GM21381 (cell line): ENCODE results near the gene CTAG1B.
"Not testable (repeated sequence)": the region's sequence is repeated elsewhere in the genome, so short reads cannot be mapped to it uniquely, and the experiment has no call there.

Source experiments
- ATAC-seq: cut with Tn5 transposase; IDR thresholded peaks from one replicate; pipeline ENCODE4 v1.9.1; 2021; ENCODE audit warnings: mild to moderate bottlenecking, moderate library complexity; ENCODE audit not compliant: unreplicated experiment

The CTAG1B gene

GRCh38 chrX:154628960-154629359, 9.9 kb upstream of the CTAG1B start:
- ATAC-seq, result not testable (repeated sequence)

GRCh38 chrX:154620767-154621414, 1.8 kb upstream of the CTAG1B start:
- ATAC-seq, result not testable (repeated sequence)

GRCh38 chrX:154613586-154613985, 5.5 kb downstream of the CTAG1B start:
- ATAC-seq, result not testable (repeated sequence)

- not testable (repeated sequence) for ATAC-seq
These were observed 7.9 kb downstream of the CTAG1B start for GRCh38 chrX:154611146-154611545.

DNA sequence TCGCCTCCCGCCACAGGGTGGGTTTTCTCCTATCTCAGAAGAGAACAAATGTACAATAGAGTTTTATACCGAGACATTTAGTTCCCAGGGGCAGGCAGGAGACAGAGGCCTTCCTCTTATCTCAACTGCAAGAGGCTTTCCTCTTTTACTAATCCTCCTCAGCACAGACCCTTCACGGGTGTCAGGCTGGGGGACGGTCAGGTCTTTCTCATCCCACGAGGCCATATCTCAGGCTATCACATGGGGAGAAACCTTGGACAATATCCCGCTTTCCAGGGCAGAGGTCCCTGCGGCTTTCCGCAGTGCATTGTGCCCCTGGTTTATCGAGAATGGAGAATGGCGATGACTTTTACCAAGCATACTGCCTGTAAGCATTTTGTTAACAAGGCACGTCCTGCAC, 10.3 kb downstream of the CTAG1B start:
- not testable (repeated sequence) for ATAC-seq

GRCh38 chrX:154607976-154608375, 11.1 kb downstream of the CTAG1B start:
- not testable (repeated sequence) for ATAC-seq

DNA sequence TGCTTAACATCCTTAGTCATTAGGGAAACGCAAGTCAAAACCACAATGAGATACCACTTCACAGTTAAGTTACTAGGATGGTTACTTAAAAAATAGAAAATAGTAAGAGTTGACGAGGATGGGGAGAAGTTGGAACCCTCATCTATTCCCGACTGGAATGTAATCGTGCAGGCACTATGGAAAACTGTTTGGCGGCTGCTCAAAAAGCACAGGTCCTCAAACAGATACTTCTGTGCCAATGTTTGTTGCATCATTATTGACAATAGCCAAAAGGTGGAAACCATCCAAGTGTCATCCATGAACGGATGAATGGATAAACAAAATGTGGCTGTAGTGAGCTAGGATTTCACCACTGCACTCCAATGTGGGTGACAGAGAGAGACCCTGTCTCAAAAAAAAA, 11.7 kb downstream of the CTAG1B start:
- no peak for ATAC-seq

DNA sequence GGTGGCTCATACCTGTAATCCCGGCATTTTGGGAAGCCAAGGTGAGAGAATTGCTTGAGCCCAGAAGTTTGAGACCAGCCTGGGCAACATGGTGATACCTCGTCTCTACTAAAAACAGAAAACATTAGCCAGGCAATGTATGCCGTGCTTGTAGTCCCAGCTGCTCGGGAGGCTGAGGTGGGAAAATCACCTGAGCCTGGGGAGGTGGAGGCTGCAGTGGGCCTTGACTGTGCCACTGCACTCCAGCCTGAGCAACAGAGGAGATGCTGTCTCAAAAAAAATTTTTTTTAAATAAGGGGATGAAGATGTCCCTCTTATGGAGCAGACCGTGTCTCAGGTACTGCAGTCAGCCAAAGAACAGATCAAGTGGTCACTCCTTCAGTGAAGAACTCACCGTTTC, 13.5 kb downstream of the CTAG1B start:
- no peak for ATAC-seq

DNA sequence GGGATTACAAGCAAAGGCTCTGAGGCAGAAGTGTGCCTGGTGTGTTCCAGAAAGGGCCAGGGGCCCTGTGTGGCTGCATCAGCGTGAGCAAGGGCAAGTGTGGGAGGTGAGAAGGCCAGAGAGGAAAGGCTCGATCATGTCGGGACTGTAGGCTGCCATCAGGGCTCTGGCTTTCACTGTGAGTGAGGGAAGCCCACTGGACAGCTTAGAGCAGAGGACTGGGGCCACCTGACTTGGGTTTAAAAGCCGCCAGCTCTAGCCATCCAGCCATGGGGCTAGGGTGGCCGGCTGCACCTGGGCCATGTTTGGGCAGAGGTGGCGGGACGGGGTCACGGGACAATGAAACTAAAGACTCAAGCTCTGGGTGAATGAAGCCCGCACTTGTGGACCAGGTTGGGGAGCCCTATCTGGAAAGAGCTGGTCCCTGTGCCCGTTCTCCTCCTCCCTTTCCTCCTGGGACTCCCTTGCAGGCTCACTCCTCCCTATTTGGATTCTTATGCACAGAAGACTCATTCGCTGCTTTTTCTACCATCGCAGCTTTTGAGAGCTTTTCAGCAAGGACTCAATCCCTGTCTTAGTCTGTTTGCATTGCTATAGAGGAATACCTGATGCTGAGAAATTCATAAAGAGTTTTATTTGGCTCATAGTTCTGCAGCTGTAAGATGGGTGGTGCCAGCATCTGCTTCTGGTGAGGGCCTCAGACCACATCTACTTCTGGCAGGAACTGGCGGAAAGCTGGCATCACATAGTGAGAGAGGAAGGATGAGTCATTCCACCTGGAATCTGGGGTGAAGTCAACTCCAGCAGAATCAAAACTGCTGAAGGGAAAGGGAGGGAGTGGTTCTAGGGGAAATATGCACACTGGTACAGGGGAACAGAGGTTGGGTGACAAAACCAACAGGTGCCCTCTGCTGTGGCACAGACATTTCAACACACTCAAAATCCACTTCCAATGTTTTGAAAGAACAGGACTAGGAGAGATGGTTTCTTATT, 15.3 kb downstream of the CTAG1B start:
- no peak for ATAC-seq

DNA sequence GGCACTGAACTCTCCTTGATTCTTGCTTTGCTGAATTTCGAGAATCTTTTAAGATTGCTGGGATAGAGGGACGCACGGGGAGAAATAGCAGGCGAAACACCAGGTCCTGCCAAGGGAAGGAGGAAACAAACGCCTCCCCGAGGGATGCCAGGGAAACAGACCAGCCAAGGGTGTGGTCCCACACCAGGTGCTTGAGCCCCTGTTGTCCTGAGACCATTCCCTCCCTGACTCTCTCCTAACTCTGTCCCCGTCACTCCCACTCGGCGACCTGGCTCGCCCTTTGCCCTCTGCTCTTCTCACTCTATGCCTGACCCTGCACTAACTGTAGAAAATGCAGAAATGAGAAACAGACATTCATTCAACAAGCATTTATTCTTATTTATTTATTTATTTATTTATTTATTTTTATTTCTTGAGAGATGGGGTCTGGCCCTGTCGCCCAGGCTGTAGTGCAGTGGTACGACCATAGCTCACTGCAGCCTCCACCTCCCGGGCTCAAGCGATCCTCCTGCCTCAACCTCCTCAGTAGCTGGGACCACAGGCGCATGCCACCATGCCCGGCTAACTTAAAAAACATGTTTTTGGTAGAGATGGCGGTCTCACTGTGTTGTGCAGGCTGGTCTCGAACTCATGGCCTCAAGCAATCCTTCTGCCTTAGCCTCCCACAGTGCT, 16.2 kb downstream of the CTAG1B start:
- no peak for ATAC-seq

- no peak for ATAC-seq
These were observed 16.9 kb downstream of the CTAG1B start for GRCh38 chrX:154602226-154602625.

DNA sequence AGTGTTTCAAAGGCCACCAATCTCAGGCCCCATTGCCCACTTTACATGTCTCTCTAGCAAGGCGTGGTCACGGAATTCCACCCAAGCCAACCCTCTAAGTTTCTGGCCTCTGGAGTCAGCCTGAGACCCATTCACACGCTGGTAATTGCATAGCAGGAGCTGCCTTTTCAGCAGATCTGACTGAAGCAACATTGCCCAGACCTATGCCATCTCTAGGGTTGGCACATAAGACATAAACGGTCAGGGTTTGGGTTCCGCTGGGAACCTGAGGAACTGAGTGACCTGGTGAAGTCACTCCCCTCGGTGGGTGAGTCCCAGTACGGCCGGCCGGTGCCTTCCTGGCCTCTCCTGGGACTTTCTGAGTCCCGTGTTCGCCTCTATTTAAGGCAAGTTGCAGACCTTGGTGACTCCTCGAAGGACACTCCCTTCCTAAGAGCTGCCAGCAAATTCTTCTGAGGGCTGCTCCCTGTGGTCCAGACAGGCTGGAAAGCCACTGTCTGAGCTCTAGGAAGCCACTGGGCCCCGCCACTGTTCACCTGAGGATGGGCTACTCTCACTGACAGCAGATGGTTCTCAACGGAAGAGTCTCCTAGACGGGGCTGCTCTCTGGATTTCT, 18.2 kb downstream of the CTAG1B start:
- ATAC-seq, result no peak

DNA sequence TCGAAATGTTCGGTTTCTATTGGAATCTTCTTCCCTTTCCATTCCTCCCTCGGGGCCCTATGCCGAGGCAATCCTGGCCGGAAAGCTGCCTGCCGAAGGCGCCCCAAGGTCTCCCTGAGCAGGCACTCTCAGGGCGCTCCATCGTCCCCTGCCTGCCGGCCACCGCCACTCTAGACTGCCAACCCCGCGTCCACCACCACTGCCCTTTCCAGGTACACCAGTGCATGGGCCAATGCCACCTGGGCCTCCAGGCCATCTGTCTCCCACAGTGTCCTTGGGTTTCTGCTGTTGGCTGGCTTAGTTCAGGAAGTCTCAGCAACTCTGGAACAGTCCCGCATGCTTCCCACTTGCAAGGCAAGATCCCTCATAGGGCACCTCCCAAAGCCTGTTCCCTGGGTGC, 19.6 kb downstream of the CTAG1B start:
- no peak for ATAC-seq

- no peak for ATAC-seq
These were observed 20.4 kb downstream of the CTAG1B start for GRCh38 chrX:154598656-154599055.

GRCh38 chrX:154597221-154597620, 21.9 kb downstream of the CTAG1B start:
- no peak for ATAC-seq

DNA sequence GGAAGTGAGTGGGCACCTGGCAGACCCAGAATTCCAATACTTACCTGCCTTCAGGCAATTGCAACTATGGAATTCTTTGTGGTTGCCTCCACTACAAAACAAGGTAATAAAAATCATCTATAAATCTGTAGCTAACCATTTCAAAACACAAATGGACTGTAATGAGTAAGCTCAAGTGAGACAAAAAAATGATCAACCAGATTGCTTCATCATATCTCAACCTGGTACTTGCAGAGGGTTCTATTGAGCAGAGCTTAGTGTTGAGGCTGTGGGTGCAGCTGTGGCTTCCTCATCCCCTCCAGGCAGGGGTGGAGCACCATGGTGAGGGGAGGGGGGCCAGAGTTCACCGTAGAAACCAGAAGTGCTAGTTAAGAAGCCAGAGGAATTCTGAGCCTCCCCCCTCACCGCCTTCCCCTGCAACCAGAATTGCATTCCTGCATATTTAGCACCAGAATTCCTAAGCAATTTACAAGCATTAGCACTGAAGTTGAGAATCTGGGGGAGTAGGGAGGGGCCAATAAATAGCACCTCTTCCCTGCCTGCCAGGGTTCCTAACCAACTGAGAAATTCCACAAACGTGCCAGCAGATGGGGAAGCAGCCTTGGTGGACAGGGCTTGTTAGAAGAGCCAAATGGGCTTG, 22.7 kb downstream of the CTAG1B start:
- no peak for ATAC-seq

DNA sequence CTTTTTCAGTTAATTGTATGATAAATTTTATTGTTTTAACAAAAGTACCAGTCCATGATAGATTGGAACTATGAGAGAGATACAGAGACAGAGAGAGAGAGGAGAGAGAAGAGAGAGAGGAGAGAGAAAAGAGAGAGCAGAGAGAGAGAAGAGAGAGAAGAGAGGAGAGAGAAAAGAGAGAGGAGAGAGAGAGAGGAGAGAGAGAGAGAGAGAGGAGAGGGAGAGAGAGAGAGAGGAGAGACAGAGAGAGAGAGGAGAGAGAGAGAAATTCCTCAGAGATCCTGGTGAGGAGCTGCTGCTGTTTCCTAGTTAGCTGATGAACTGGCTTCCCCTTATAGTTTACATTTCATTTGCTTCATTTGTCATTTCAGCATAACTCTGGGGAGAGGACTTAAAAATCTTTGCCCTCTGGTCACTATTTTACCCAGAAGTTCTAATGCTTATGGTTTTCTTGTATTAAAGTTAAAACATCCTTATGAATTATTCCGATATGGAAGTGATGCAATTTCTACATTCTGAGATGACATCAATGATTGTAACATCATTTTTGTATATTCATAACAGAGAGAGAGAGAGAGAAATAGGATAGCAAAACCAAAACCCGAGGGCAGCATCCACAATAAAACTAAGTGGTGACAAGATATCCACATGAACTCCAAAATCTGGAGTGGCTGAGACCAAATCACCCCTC, 23.4 kb downstream of the CTAG1B start:
- no peak for ATAC-seq

GRCh38 chrX:154594491-154594890, 24.6 kb downstream of the CTAG1B start:
- ATAC-seq, result no peak

DNA sequence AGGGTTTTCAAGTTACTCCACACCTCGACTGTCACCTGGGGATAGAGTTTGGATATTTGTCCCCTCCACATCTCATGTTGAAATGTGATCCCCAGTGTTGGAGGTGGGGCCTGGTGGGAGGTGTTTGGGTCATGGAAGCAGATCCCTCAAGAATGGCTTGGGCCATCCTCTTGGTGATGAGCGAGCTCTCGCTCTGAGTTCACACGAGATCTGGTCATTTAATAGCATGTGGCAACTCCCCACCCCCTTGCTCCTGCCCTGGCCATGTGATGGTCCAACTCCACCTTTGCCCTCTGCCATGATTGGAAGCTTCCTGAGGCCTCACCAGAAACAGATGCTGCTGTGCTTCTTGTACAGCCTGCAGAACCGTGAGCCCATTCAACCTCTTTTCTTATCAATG, 25.9 kb downstream of the CTAG1B start:
- ATAC-seq, result no peak

- ATAC-seq, result no peak
These were observed 26.6 kb downstream of the CTAG1B start for GRCh38 chrX:154592505-154592904.
